Ovary (tissue), 1 donor: ENCODE data around the gene IARS1.

Experiments
- EP300 ChIP-seq: sonication (generic); formaldehyde crosslinking; IDR thresholded peaks from one replicate; pipeline ENCODE4 v1.6.1; 2017; ENCODE audit warnings: antibody characterized with exemption
- POLR2A ChIP-seq: fragments of 450-650 bp; IDR thresholded peaks from one replicate; pipeline ENCODE4 v1.6.1; 2017; ENCODE audit warnings: antibody characterized with exemption, mild to moderate bottlenecking, moderate library complexity

- TF ChIP-seq POLR2A, result no peak
- no peak for TF ChIP-seq EP300
These were observed 14.2 kb downstream of the IARS1 start for GRCh38 chr9:92279302-92279701.
